Endothelial cell of umbilical vein (primary cell): ENCODE results near the gene SNX2. TPM values are rescaled to one million over a fixed set of nuclear protein-coding genes. Genes with fewer than 3 reads are reported as not detected.
A peak's percentile ranks its signal among the peaks of the same experiment; 100 is the strongest.

ENCODE experiments used
- BruUV-seq: library from RNA; stranded (reverse); fragments of 400-500 nt; replicated peaks from 2 replicates; lab custom pipeline; 2021; lab: Mats Ljungman, UMichigan
- CTCF ChIA-PET: fragments of 300-600, 350-600 bp; sonication (Branson Sonifier 250); formaldehyde crosslinking; loops from one replicate; lab custom pipeline; 2021; ENCODE audit warnings: antibody characterized with exemption, inconsistent platforms; lab: Charles Lee
- POLR2A ChIA-PET: fragments of 300-600, 350-600 bp; sonication (Branson Sonifier 250); formaldehyde crosslinking; loops from one replicate; lab custom pipeline; 2021; ENCODE audit warnings: antibody characterized with exemption, inconsistent platforms; lab: Charles Lee
- DNase-seq: peaks from one replicate; pipeline ENCODE4 v3.0.0-alpha.2; 2011; ENCODE audit warnings: low read depth, low spot score
- FAIRE-seq: peaks from 2 replicates; lab custom pipeline; 2011; peaks lifted over from hg19 to GRCh38; lab: Jason Lieb, UNC
- H2AFZ ChIP-seq: 2 replicates; pipeline ENCODE4 v1.6.0; 2012; ENCODE audit warnings: low read depth, low read length, control low read depth, inconsistent platforms
- H3K27ac ChIP-seq: 2 replicates; pipeline ENCODE4 v1.5.1; 2011; ENCODE audit warnings: low read depth, mild to moderate bottlenecking, control low read depth, low read length, moderate library complexity; ENCODE audit not compliant: insufficient read depth
- H3K27me3 ChIP-seq, 2 experiments: 2 replicates each; pipeline versions ENCODE4 v1.6.0 to v1.6.1; 2011; ENCODE audit warnings: low read length in 2 of 2, mixed read lengths in 1 of 2; ENCODE audit not compliant: control insufficient read depth in 2 of 2, insufficient read depth in 2 of 2
- H3K36me3 ChIP-seq, 2 experiments: 2 replicates in 1 of 2; 3 replicates in 1 of 2; pipeline ENCODE4 v1.5.1; 2011; ENCODE audit warnings: low read length in 2 of 2, mild to moderate bottlenecking in 1 of 2, moderate library complexity in 1 of 2; ENCODE audit not compliant: control insufficient read depth in 2 of 2, insufficient read depth in 2 of 2; ENCODE audit errors: extremely low read depth in 1 of 2
- H3K4me1 ChIP-seq: 3 replicates; pipeline ENCODE4 v1.5.1; 2011; ENCODE audit warnings: mild to moderate bottlenecking, low read length; ENCODE audit not compliant: control insufficient read depth, insufficient read depth; ENCODE audit errors: extremely low read depth
- H3K4me2 ChIP-seq: 2 replicates; pipeline ENCODE4 v1.6.1; 2011; ENCODE audit warnings: low read length, control low read depth, mixed read lengths; ENCODE audit not compliant: insufficient read depth
- H3K4me3 ChIP-seq, 3 experiments: fragments of 200-600 bp in 1 of 3; sonication (generic), shearing (Covaris generic) in 1 of 3; replicated peaks in 1 of 3; 2 replicates each; pipeline ENCODE4 v1.5.1; 2011 to 2016; ENCODE audit warnings: control low read depth in 3 of 3, low read length in 3 of 3, mild to moderate bottlenecking in 2 of 3, inconsistent platforms in 1 of 3, low read depth in 1 of 3, moderate library complexity in 1 of 3; ENCODE audit not compliant: insufficient read depth in 1 of 3
- H3K79me2 ChIP-seq: 2 replicates; pipeline ENCODE4 v1.6.0; 2012; ENCODE audit warnings: low read length, inconsistent platforms; ENCODE audit not compliant: control insufficient read depth, insufficient read depth
- H3K9ac ChIP-seq: replicated peaks from 2 replicates; pipeline ENCODE3; 2011; ENCODE audit warnings: low read length, control low read depth; ENCODE audit not compliant: insufficient read depth; ENCODE audit errors: extremely low read depth
- H3K9me1 ChIP-seq: replicated peaks from 3 replicates; pipeline ENCODE4 v1.6.0; 2011; ENCODE audit warnings: mild to moderate bottlenecking, low read length; ENCODE audit not compliant: control insufficient read depth, insufficient read depth; ENCODE audit errors: extremely low read depth
- H3K9me3 ChIP-seq: replicated peaks from 2 replicates; pipeline ENCODE4 v1.5.1; 2012; ENCODE audit warnings: low read length, inconsistent platforms; ENCODE audit not compliant: control insufficient read depth, insufficient read depth
- H4K20me1 ChIP-seq: replicated peaks from 2 replicates; pipeline ENCODE3; 2011; ENCODE audit warnings: mild to moderate bottlenecking, low read length; ENCODE audit not compliant: control insufficient read depth, insufficient read depth; ENCODE audit errors: extremely low read depth
- GATA2 ChIP-seq: IDR thresholded peaks from 2 replicates; pipeline ENCODE4 v1.7.0; 2011; ENCODE audit warnings: low read depth, mild to moderate bottlenecking, moderate library complexity, mixed read lengths, low read length; ENCODE audit not compliant: insufficient read length, insufficient read depth
- JUN ChIP-seq: IDR thresholded peaks from 2 replicates; pipeline ENCODE4 v1.6.1; 2011; ENCODE audit warnings: borderline replicate concordance, low read depth; ENCODE audit not compliant: insufficient read length, insufficient read depth
- POLR2A ChIP-seq: IDR thresholded peaks from 2 replicates; pipeline ENCODE4 v1.6.1; 2012; ENCODE audit warnings: low read depth, mild to moderate bottlenecking, control low read depth, low read length
- dilution Hi-C: fragments of 300-500 bp; cut with MboI; formaldehyde crosslinking; loops from one replicate; pipeline ENCODE4 v1.15.0; 2019; ENCODE audit warnings: low sequenced_read_pairs; ENCODE audit not compliant: extremely low pct_ligation_motif_present
- intact Hi-C: fragments of 100-400 bp; cut with micrococcal nuclease; formaldehyde crosslinking; loops from one replicate; pipeline ENCODE4 v1.10.0; 2022
- polyA plus RNA-seq, 4 experiments: library from polyadenylated mRNA; depleted of rRNA in 3 of 4; stranded (reverse) in 3 of 4; unstranded in 1 of 4; fragments of >200 nt; gene quantifications; 2 replicates each; pipeline versions ENCODE4 v1.2.1 to v1.2.3, GENCODE V29; 2011 to 2012; ENCODE audit warnings: missing spikeins in 1 of 4
- total RNA-seq: library from RNA; stranded (reverse); gene quantifications from 2 replicates; pipeline ENCODE4 v1.2.3, GENCODE V29; 2021
- TF ChIP-seq, protein P1 (sequence below), 2 donors: IDR thresholded peaks; 1 replicate in 1 of 2; 2 replicates in 1 of 2; pipeline ENCODE4 v1.5.1; 2011; ENCODE audit warnings: low read length in 2 of 2, mild to moderate bottlenecking in 2 of 2, moderate library complexity in 2 of 2, control low read depth in 1 of 2, inconsistent platforms in 1 of 2, low read depth in 1 of 2; ENCODE audit not compliant: insufficient read depth in 1 of 2; ENCODE audit errors: extremely low read depth in 1 of 2
- TF ChIP-seq, protein P2 (sequence below): IDR thresholded peaks from 2 replicates; pipeline ENCODE4 v1.6.1; 2011; ENCODE audit not compliant: insufficient read depth, insufficient read length

The SNX2 gene
- total and polyA plus RNA-seq, 2 donors (not counting 3 experiments of a cell fraction or from before 2014, with no cell fraction given), result 14.4 to 51.2 TPM

DNA sequence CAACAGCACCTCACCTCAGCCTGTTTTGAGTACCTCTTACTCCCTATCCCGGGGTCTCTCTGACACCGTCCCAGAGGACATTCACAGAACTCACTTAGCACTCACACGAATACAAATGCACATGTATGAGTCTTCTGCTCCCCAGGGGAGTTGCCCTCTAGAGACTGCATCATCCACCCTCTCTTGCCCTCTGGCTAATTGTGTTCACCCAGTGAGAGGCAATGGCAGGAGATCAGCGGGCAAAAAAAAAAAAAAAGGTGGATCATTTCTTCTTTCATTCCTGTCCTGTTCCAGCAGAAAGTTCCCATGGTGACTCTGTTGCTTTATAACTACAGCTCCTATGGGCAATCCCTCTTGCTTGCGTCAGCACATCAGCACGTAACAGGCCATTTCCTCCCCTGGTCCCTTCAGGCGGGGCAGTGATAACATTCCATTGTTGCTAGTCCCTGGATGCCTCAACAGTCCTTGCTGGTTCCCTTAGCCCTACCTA, 23.5 kb upstream of the SNX2 start:
- TF ChIP-seq JUN (peak; percentile 32), POLR2A (no peak), GATA2 (peak; percentile 13)
- TF ChIP-seq, protein P1, sequence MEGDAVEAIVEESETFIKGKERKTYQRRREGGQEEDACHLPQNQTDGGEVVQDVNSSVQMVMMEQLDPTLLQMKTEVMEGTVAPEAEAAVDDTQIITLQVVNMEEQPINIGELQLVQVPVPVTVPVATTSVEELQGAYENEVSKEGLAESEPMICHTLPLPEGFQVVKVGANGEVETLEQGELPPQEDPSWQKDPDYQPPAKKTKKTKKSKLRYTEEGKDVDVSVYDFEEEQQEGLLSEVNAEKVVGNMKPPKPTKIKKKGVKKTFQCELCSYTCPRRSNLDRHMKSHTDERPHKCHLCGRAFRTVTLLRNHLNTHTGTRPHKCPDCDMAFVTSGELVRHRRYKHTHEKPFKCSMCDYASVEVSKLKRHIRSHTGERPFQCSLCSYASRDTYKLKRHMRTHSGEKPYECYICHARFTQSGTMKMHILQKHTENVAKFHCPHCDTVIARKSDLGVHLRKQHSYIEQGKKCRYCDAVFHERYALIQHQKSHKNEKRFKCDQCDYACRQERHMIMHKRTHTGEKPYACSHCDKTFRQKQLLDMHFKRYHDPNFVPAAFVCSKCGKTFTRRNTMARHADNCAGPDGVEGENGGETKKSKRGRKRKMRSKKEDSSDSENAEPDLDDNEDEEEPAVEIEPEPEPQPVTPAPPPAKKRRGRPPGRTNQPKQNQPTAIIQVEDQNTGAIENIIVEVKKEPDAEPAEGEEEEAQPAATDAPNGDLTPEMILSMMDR (IDR thresholded peaks at IDR 0.05; ENCODE audit: extremely low read depth in 1 of 2, insufficient read depth in 1 of 2, low read depth in 1 of 2, low read length in 2 of 2), result no peak
- TF ChIP-seq, protein P2, sequence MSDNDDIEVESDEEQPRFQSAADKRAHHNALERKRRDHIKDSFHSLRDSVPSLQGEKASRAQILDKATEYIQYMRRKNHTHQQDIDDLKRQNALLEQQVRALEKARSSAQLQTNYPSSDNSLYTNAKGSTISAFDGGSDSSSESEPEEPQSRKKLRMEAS, result no peak
- dilution Hi-C loops, result no loop called here
- intact Hi-C loops, result loop anchor here (1.0 kb wide), 1 partner anchor 24 kb away; the partner anchor contains the start of gene SNX2
- Histone ChIP-seq H3K4me3 (no peak overlapping the region), H3K36me3 (no peaks in the 10 kb centered on the region), H4K20me1 (no peaks in the 10 kb centered on the region), H3K9ac (no peak overlapping the region), H3K27me3 (peaks cover 0 to 1% of the 10 kb centered on the region in 2 experiments), H3K9me1 (no peaks in the 10 kb centered on the region), H3K4me2 (no peak overlapping the region), H3K79me2 (no peaks in the 10 kb centered on the region), H3K9me3 (no peaks in the 10 kb centered on the region), H3K4me1 (peaks cover 6% of the 10 kb centered on the region), H3K27ac (no peak overlapping the region), H2AFZ (no peak overlapping the region)
- DNase-seq, result peak; percentile 84
- ChIA-PET POLR2A (interaction anchor here (0.7 kb wide), 1 partner anchor 782 kb away, joined by 3 read pairs; no protein-coding TSS in a partner anchor), CTCF (interaction anchor here (1.0 to 1.9 kb wide), 4 partner anchors 10 to 23 kb away, joined by 3 to 11 read pairs (median 3); partner anchors contain the start of gene SNX2)
- BruUV-seq, result no TSS peak
- FAIRE-seq, result peak; percentile 18
